C1 segment of cervical spinal cord (tissue), 14 donors: Measurements from ENCODE around the gene TBC1D5.
A peak's percentile ranks its signal among the peaks of the same experiment; 100 is the strongest.
"Not testable (repeated sequence)": the region's sequence is repeated elsewhere in the genome, so short reads cannot be mapped to it uniquely, and the experiment has no call there.

Experiments used
- DNase-seq, 14 donors: peaks; one replicate each; lab custom pipeline; 2025; lab: John Stamatoyannopoulos, UW

The TBC1D5 gene

GRCh38 chr3:17717411-17717810 lies 25.0 kb downstream of the TBC1D5 start:
- DNase-seq, result no peak

GRCh38 chr3:17714473-17714872 lies 28.0 kb downstream of the TBC1D5 start:
- no peak for DNase-seq

DNA sequence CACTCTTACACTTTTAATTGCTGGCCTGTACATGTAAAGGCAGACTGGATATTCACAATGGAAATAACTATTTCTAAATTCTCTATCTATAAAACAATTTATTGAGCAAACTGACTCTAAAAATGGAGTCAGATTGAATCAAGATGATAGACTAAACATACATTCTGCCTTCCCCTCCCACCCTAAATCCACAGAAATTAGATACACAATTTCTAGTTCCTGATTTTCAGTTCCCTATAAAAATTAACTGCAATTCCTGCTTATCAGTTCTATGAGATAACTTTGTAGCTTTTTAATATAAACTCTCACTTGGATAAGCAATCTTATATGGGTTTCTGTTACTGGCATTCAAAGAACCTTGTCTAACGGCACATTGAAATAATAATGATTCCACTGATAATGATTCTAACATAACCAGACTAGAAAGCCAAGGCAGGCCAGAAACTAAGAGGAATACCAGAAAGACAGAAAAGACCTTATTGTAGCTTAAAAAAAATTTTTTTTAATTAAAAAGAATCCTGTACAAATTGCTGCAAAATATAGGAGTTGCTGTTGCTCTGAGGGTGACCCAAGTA lies 33.1 kb downstream of the TBC1D5 start:
- no peak for DNase-seq

GRCh38 chr3:17707813-17708543 lies 34.5 kb downstream of the TBC1D5 start:
- DNase-seq, result no peak

GRCh38 chr3:17705991-17706390 lies 36.4 kb downstream of the TBC1D5 start:
- DNase-seq, result not testable (repeated sequence)

GRCh38 chr3:17699815-17700214 lies 42.6 kb downstream of the TBC1D5 start:
- not testable (repeated sequence) for DNase-seq

- not testable (repeated sequence) for DNase-seq
Measured at GRCh38 chr3:17695665-17696064, 46.8 kb downstream of the TBC1D5 start.

DNA sequence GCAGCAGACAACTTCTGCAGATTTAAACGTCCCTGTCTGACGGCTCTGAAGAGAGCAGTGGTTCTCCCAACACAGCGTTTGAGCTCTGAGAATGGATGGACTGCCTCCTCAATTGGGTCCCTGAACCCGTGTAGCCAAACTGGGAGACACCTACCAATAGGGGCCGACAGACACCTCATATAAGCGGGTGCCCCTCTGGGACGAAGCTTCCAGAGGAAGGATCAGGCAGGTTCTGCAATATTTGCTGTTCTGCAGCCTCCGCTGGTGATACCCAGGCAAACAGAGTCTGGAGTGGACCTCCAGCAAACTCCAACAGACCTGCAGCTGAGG lies 48.8 kb downstream of the TBC1D5 start:
- not testable (repeated sequence) for DNase-seq

DNA sequence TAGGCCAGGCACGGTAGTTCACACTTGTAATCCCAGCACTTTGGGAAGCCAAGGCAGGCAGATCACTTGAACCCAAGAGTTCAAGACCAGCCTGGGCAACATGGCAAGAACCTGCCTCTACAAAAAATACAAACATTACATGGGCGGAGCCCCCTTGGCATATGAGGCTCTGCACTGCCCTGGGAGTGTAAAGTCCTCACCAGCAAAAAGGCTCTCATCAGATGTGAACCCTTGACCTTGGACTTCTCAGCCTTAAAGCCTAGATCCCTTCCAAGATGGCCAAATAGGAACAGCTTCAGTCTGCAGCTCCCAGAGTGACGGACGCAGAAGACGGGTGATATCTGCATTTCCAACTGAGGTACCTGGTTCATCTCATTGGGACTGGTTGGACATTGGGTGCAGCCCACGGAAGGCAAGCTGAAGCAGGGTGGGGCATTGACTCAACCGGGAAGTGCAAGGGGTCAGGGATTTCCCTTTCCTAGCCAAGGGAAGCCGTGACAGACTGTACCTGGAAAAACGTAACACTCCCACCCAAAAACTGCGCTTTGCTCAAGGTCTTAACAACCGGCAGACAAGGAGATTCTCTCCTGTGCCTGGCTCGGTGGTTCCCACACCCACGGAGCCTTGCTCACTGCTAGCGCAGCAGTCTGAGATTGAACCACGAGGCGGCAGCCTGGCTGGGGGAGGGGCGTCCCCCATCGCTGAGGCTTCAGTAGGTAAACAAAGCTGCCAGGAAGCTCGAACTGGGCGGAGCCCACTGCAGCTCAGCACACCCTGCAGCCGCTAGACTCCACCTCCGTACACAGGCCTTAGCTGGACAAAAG lies 49.4 kb downstream of the TBC1D5 start:
- DNase-seq, result not testable (repeated sequence)

GRCh38 chr3:17687566-17687965 lies 54.9 kb downstream of the TBC1D5 start:
- no peak for DNase-seq

GRCh38 chr3:17686613-17687012 lies 55.8 kb downstream of the TBC1D5 start:
- DNase-seq, result no peak

DNA sequence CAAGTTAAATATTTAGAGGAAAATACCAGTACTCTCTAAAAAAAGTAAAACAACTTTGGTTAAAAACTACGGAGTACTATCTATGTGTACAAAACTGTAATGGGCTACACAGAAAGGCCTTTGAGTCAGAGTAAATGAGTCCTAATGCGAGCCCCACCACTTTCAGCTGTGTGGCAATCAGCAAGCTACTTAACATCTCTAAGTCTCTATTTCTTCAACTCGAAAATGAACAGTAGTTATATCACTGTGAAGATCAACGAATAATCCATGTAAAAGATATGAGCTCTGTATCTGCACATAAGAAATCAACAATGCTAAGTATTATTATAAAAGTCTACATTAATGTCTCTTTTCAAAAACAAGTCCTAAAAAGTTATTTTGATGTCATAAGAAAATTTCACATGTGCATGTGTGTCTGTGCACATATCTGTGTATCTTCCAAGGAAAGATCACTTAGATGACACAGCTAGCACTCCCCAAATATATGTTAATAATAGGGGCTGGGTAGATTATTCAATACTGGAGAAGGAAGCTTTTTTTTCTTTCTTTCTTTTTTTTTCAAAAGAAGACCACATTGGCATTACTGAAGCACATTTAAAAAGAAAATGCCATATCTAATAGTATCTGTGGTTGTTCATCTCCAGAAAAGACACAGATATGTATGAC lies 58.8 kb downstream of the TBC1D5 start:
- no peak for DNase-seq

DNA sequence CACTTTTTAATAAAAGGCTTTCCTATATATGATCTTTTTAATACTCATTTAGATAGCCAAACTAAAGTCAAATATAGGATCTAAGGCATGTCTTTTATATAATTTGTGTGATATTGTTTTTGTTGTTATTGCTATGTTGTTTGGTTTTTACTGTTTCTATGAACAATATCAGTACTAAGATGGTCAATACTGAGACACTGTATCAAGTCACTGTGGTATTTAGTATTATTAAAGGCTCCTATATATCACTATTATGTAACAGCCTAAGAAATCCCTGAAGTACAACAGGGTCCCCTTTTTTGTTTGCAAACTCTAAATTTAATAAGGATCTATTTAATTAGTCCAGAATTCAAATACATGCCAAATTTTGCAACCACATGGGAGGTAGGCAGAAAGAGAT lies 61.9 kb downstream of the TBC1D5 start:
- DNase-seq, result no peak

DNA sequence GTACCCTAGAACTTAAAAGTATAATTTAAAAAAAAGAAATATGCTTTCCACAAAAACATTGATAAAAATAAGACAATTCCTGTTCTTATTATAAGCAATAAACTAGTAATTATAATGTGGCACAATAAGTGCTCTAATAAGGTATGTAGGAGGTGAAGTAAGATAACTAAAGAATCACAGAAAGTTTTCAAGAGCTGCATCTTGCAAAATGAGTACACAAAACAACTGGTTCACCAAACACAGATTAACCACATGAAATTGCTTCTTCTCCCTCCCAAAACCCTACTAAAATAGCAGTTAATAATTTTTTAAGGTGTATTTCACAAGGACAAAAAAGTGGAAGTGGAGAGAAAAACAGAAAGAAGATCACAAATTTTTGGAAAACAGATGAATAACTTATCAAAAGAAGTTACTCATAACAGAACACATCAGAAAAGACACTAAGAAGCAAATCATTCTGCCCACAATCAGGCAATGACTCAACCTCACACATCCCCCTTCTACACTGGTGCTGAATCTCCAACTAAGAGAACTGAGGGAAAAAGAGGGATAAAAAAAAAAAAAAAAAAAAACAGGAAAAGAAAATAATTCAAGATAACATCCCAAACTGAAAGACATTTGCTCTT lies 64.2 kb downstream of the TBC1D5 start:
- DNase-seq, result no peak

DNA sequence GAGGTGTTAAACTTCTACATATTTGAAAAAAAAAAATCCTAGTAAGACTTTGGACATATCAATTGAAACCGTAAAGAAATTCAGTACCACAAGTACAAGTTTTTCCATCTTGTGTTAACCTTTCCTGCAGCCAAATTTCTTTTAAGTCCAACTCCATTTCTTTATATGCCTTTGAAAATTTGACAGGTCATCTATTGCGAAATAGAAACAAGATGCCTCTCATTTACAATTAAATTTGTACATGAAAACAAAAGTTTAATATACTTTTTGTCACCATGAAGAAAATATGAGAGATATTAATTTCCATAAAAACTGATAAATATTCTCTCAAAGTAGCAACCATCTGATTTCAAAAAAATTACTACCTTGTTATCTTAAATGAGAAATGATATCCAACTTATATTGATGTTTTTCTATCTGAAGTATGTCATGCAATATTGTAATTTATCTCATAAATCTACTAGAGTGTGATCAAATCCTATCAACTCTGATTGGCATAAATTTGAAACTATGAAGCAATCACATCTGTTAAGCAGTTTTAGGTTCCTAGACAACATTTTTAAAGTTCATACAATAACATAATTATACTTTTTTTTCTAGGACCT lies 68.2 kb downstream of the TBC1D5 start:
- no peak for DNase-seq

DNA sequence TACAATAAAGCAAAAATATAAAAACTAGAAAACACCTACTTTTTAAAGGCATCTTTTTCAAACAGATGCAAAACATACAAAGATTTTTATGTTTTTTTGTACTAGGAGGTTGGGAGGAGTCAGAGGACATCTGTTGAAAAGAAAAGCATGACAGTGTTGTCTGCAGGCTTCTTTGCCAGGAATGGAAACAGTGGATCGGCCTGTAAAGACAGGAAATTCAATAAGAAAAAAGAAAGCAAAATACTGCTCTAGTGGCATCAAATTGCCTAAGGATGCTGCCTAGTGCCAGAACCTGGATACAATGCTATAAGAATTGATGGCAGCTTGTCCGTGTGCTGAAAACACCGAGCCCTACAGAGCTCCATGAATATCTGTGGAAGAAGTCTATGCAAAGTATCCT lies 69.9 kb downstream of the TBC1D5 start:
- DNase-seq, result peak in 3 of 14 donors; percentile 6 to 16 (median 11)

GRCh38 chr3:17670749-17671148 lies 71.7 kb downstream of the TBC1D5 start:
- no peak for DNase-seq

GRCh38 chr3:17664923-17665322 lies 77.5 kb downstream of the TBC1D5 start:
- DNase-seq, result no peak

- no peak for DNase-seq
Measured at GRCh38 chr3:17656264-17656663, 86.2 kb downstream of the TBC1D5 start.

DNA sequence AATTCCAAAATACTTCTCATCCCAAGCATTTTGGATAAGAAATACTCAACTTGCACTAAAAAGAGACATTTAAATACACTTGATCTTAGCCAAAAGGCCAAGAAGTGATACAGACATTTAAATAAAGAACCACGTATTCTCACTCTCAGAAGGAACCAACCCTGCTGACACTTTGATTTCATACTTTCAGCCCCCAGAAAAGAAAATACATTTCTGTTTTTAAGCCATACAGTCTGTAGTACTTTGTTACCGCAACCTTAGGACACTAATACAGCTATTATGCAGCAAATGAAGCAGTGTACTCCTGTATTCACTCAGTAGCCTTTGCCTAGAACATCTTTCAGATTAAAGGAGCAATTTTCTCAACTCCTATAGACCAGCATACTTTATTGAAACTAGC lies 86.7 kb downstream of the TBC1D5 start:
- DNase-seq, result no peak

- DNase-seq, result not testable (repeated sequence)
Measured at GRCh38 chr3:17649748-17650147, 92.7 kb downstream of the TBC1D5 start.
